Liver (tissue), 9 donors: ENCODE results near the gene NBEAL2. TPM values are rescaled to one million over a fixed set of nuclear protein-coding genes. Genes with fewer than 3 reads are reported as not detected.

ENCODE experiments used
- DNase-seq: peaks from one replicate; pipeline ENCODE4 v3.0.0-alpha.2; 2017; ENCODE audit warnings: low spot score
- H3K27ac ChIP-seq, 2 donors: one replicate each; pipeline ENCODE4 v1.7.0; 2013; ENCODE audit warnings: inconsistent platforms in 2 of 2, low read length in 2 of 2, control low read depth in 1 of 2, low read depth in 1 of 2, mild to moderate bottlenecking in 1 of 2
- H3K27me3 ChIP-seq, 4 donors: one replicate each; pipeline versions ENCODE4 v1.6.1 to v1.7.0; 2013; ENCODE audit warnings: low read length in 3 of 4, inconsistent platforms in 1 of 4, mild to moderate bottlenecking in 1 of 4, moderate library complexity in 1 of 4; ENCODE audit not compliant: control insufficient read depth in 4 of 4, insufficient read depth in 4 of 4
- H3K36me3 ChIP-seq, 4 donors: one replicate each; pipeline versions ENCODE4 v1.6.1 to v1.7.0; 2013; ENCODE audit warnings: low read length in 3 of 4, mild to moderate bottlenecking in 3 of 4, low read depth in 1 of 4, moderate library complexity in 1 of 4; ENCODE audit not compliant: control insufficient read depth in 4 of 4, insufficient read depth in 3 of 4
- H3K4me1 ChIP-seq, 4 donors: one replicate each; pipeline versions ENCODE4 v1.6.1 to v1.7.0; 2013; ENCODE audit warnings: low read length in 3 of 4, mild to moderate bottlenecking in 3 of 4, moderate library complexity in 1 of 4; ENCODE audit not compliant: control insufficient read depth in 4 of 4, insufficient read depth in 4 of 4
- H3K4me3 ChIP-seq, 3 donors: one replicate each; pipeline versions ENCODE4 v1.6.1 to v1.7.0; 2013; ENCODE audit warnings: low read length in 3 of 3, control low read depth in 1 of 3, low read depth in 1 of 3, mild to moderate bottlenecking in 1 of 3
- H3K9ac ChIP-seq, 2 donors: one replicate each; pipeline ENCODE4 v1.7.0; 2013; ENCODE audit warnings: low read length in 2 of 2, mild to moderate bottlenecking in 2 of 2, moderate library complexity in 2 of 2, control low read depth in 1 of 2, low read depth in 1 of 2
- H3K9me3 ChIP-seq, 4 donors: one replicate each; pipeline versions ENCODE4 v1.6.1 to v1.7.0; 2013; ENCODE audit warnings: low read length in 3 of 4; ENCODE audit not compliant: control insufficient read depth in 4 of 4
- FOXA1 ChIP-seq: IDR thresholded peaks from 2 replicates; pipeline ENCODE4 v1.6.1; 2016; ENCODE audit warnings: antibody characterized with exemption
- FOXA2 ChIP-seq: IDR thresholded peaks from 2 replicates; pipeline ENCODE4 v1.6.1; 2016; ENCODE audit warnings: antibody characterized with exemption
- GABPA ChIP-seq, 2 donors: IDR thresholded peaks in 1 of 2; conservative IDR thresholded peaks in 1 of 2; 2 replicates each; pipeline ENCODE4 v1.6.1; 2016; ENCODE audit warnings: antibody characterized with exemption in 2 of 2, mild to moderate bottlenecking in 1 of 2, moderate library complexity in 1 of 2
- HNF4A ChIP-seq, 2 donors: conservative IDR thresholded peaks; 2 replicates each; pipeline ENCODE4 v1.6.1; 2016; ENCODE audit warnings: antibody characterized with exemption in 2 of 2, mild to moderate bottlenecking in 2 of 2
- HNF4G ChIP-seq: IDR thresholded peaks from 2 replicates; pipeline ENCODE4 v1.6.1; 2016; ENCODE audit warnings: antibody characterized with exemption
- JUND ChIP-seq, 2 donors: IDR thresholded peaks; 2 replicates each; pipeline ENCODE4 v1.6.1; 2016; ENCODE audit warnings: antibody characterized with exemption in 2 of 2
- NR2F2 ChIP-seq: IDR thresholded peaks from 2 replicates; pipeline ENCODE4 v1.6.1; 2016; ENCODE audit warnings: antibody characterized with exemption
- RAD21 ChIP-seq, 2 donors: IDR thresholded peaks; 2 replicates each; pipeline ENCODE4 v1.6.1; 2016; ENCODE audit warnings: antibody characterized with exemption in 2 of 2, mild to moderate bottlenecking in 2 of 2
- RXRA ChIP-seq, 2 donors: IDR thresholded peaks; 2 replicates each; pipeline ENCODE4 v1.6.1; 2017 to 2018; ENCODE audit warnings: antibody characterized with exemption in 2 of 2, mild to moderate bottlenecking in 1 of 2
- SP1 ChIP-seq: IDR thresholded peaks from 2 replicates; pipeline ENCODE4 v1.6.1; 2018; ENCODE audit warnings: antibody characterized with exemption, mild to moderate bottlenecking
- TAF1 ChIP-seq: conservative IDR thresholded peaks from 2 replicates; pipeline ENCODE4 v1.6.1; 2016; ENCODE audit warnings: antibody characterized with exemption, mild to moderate bottlenecking
- YY1 ChIP-seq: IDR thresholded peaks from 2 replicates; pipeline ENCODE4 v1.6.1; 2016; ENCODE audit warnings: antibody characterized with exemption, mild to moderate bottlenecking
- WGBS: extraction: QIAGEN DNeasy Blood & Tissue Kit; methylation state at CpG from one replicate; pipeline ENCODE4 v1.1.7; 2013; 5-methylcytosine and 5-hydroxymethylcytosine counted together
- polyA plus RNA-seq, 2 donors: library from polyadenylated mRNA; stranded (reverse) in 1 of 2; unstranded in 1 of 2; fragments of 200-250 nt in 1 of 2; fragments of >200 nt in 1 of 2; fragmentation: Nextera tagmentation in 1 of 2; extraction: Ambion mirVana in 1 of 2; gene quantifications; one replicate each; pipeline versions ENCODE4 v1.2.1 to v1.2.3, GENCODE V29; 2013 to 2015
- total RNA-seq, 2 donors: library from RNA; depleted of rRNA; stranded (reverse); fragments of >200 nt; gene quantifications; one replicate each; pipeline ENCODE4 v1.2.3, GENCODE V29; 2014
- TF ChIP-seq, protein P1 (sequence below): IDR thresholded peaks from 2 replicates; pipeline ENCODE4 v1.6.1; 2016; ENCODE audit warnings: antibody characterized with exemption
- TF ChIP-seq, protein P2 (sequence below): IDR thresholded peaks from 2 replicates; pipeline ENCODE4 v1.6.1; 2016; ENCODE audit warnings: antibody characterized with exemption, mild to moderate bottlenecking
- TF ChIP-seq, protein P3 (sequence below): IDR thresholded peaks from 2 replicates; pipeline ENCODE4 v1.6.1; 2016; ENCODE audit warnings: antibody characterized with exemption
- TF ChIP-seq, protein P4 (sequence below): fragments of 150-350 bp; IDR thresholded peaks from 2 replicates; pipeline ENCODE4 v1.5.1; 2017; ENCODE audit warnings: improper control_type of control experiment, low read depth, low read length; ENCODE audit not compliant: missing input control
- TF ChIP-seq, protein P5 (sequence below): IDR thresholded peaks from 2 replicates; pipeline ENCODE4 v1.6.1; 2016; ENCODE audit warnings: antibody characterized with exemption
- donor health status: healthy.
- donor health status: healthy.
- donor health status: healthy.
- donor health status: healthy.
- donor health status: healthy.

NBEAL2 gene
- total and polyA plus RNA-seq, 4 donors: 2.0 to 20.7 (median 7.6) TPM

DNA sequence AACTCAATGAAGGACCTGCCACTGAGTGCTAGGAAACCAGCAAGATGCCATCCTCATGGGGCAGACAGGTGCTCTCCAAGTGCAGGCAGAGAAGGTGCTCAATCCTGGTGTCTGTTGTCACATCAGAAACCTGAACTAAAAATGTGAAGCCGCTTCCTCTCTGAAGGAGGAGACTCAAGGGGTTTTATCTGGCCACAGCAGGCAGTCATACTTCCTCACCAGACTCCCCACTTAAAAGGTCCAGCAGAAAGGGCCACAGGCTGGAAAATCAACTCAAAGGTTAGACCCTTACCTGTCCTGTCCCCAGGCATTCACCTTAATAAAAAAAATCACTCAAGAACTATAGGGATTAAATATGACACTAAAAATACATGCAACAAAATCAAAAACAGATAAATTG is 7.7 kb upstream of the NBEAL2 start (continued):
- TF ChIP-seq SP1 (no peak), RXRA (IDR thresholded peaks at IDR 0.05) (no peak), HNF4A (conservative IDR thresholded peaks at IDR 0.05) (no peak)

DNA sequence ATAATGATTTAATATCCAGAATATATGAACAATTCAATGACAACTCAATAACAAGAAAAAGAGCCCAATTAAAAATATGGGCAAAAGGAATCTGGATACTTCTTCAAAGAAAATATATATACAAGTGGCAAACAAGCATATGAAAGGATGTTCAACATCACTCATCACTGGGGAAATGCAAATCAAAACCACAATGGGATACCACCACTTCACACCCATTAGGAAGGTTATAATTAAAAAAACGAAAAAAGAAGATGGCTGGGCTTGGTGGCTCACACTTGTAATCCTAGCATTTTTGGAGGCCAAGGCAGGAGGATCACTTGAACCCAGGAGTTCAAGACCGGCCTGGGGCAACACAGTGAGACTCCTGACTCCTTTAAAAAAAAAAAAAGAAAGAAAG is 7.1 kb upstream of the NBEAL2 start:
- H3K27ac ChIP-seq: no peak overlapping the region

More for the DNA sequence above, 7.1 kb upstream of the NBEAL2 start:
- TF ChIP-seq HNF4A (conservative IDR thresholded peaks at IDR 0.05) (no peak), FOXA1 (no peak), NR2F2 (no peak), RXRA (IDR thresholded peaks at IDR 0.05) (no peak), GABPA (IDR thresholded peaks at IDR 0.05 in 1 of 2, conservative IDR thresholded peaks at IDR 0.05 in 1 of 2) (no peak), FOXA2 (no peak), JUND (IDR thresholded peaks at IDR 0.05) (no peak), TAF1 (no peak), HNF4G (no peak), RAD21 (IDR thresholded peaks at IDR 0.05) (no peak), SP1 (no peak), YY1 (no peak)
- TF ChIP-seq, protein P1, sequence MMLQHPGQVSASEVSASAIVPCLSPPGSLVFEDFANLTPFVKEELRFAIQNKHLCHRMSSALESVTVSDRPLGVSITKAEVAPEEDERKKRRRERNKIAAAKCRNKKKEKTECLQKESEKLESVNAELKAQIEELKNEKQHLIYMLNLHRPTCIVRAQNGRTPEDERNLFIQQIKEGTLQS: no peak
- TF ChIP-seq, protein P2, sequence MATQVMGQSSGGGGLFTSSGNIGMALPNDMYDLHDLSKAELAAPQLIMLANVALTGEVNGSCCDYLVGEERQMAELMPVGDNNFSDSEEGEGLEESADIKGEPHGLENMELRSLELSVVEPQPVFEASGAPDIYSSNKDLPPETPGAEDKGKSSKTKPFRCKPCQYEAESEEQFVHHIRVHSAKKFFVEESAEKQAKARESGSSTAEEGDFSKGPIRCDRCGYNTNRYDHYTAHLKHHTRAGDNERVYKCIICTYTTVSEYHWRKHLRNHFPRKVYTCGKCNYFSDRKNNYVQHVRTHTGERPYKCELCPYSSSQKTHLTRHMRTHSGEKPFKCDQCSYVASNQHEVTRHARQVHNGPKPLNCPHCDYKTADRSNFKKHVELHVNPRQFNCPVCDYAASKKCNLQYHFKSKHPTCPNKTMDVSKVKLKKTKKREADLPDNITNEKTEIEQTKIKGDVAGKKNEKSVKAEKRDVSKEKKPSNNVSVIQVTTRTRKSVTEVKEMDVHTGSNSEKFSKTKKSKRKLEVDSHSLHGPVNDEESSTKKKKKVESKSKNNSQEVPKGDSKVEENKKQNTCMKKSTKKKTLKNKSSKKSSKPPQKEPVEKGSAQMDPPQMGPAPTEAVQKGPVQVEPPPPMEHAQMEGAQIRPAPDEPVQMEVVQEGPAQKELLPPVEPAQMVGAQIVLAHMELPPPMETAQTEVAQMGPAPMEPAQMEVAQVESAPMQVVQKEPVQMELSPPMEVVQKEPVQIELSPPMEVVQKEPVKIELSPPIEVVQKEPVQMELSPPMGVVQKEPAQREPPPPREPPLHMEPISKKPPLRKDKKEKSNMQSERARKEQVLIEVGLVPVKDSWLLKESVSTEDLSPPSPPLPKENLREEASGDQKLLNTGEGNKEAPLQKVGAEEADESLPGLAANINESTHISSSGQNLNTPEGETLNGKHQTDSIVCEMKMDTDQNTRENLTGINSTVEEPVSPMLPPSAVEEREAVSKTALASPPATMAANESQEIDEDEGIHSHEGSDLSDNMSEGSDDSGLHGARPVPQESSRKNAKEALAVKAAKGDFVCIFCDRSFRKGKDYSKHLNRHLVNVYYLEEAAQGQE: no peak
- TF ChIP-seq, protein P3, sequence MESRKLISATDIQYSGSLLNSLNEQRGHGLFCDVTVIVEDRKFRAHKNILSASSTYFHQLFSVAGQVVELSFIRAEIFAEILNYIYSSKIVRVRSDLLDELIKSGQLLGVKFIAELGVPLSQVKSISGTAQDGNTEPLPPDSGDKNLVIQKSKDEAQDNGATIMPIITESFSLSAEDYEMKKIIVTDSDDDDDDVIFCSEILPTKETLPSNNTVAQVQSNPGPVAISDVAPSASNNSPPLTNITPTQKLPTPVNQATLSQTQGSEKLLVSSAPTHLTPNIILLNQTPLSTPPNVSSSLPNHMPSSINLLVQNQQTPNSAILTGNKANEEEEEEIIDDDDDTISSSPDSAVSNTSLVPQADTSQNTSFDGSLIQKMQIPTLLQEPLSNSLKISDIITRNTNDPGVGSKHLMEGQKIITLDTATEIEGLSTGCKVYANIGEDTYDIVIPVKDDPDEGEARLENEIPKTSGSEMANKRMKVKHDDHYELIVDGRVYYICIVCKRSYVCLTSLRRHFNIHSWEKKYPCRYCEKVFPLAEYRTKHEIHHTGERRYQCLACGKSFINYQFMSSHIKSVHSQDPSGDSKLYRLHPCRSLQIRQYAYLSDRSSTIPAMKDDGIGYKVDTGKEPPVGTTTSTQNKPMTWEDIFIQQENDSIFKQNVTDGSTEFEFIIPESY: no peak
- TF ChIP-seq, protein P4, sequence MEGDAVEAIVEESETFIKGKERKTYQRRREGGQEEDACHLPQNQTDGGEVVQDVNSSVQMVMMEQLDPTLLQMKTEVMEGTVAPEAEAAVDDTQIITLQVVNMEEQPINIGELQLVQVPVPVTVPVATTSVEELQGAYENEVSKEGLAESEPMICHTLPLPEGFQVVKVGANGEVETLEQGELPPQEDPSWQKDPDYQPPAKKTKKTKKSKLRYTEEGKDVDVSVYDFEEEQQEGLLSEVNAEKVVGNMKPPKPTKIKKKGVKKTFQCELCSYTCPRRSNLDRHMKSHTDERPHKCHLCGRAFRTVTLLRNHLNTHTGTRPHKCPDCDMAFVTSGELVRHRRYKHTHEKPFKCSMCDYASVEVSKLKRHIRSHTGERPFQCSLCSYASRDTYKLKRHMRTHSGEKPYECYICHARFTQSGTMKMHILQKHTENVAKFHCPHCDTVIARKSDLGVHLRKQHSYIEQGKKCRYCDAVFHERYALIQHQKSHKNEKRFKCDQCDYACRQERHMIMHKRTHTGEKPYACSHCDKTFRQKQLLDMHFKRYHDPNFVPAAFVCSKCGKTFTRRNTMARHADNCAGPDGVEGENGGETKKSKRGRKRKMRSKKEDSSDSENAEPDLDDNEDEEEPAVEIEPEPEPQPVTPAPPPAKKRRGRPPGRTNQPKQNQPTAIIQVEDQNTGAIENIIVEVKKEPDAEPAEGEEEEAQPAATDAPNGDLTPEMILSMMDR: no peak
- TF ChIP-seq, protein P5, sequence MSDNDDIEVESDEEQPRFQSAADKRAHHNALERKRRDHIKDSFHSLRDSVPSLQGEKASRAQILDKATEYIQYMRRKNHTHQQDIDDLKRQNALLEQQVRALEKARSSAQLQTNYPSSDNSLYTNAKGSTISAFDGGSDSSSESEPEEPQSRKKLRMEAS: no peak
- Histone ChIP-seq H3K4me3 (no peak overlapping the region), H3K36me3 (peaks cover 0 to 4% (median 1%) of the 10 kb centered on the region in 4 donors), H3K9me3 (no peaks in the 10 kb centered on the region), H3K9ac (no peak overlapping the region), H3K27me3 (no peaks in the 10 kb centered on the region), H3K4me1 (peaks cover 34 to 76% (median 59%) of the 10 kb centered on the region in 4 donors)
- no peak for DNase-seq
- WGBS: 90% methylated on average over 2 of the region's 2 CpGs
